Panc1 (cell line): Measurements from ENCODE around the gene POLR1G. TPM values are rescaled to one million over a fixed set of nuclear protein-coding genes. Genes with fewer than 3 reads are reported as not detected.
A peak's percentile ranks its signal among the peaks of the same experiment; 100 is the strongest.

ENCODE experiments used
- ATAC-seq: fragments of 200-7000 bp; cut with Tn5 transposase; 2 replicates; pipeline ENCODE4 v1.9.1; 2020; ENCODE audit warnings: mild to moderate bottlenecking, moderate library complexity
- BruUV-seq: library from RNA; stranded (reverse); fragments of 400-500 nt; replicated peaks from 2 replicates; lab custom pipeline; 2021; lab: Mats Ljungman, UMichigan
- CTCF ChIA-PET: fragments of 300-600 bp; sonication (Branson Sonifier 250); formaldehyde crosslinking; loops from one replicate; lab custom pipeline; 2022; ENCODE audit warnings: antibody characterized with exemption; lab: Charles Lee
- POLR2A ChIA-PET: fragments of 300-600 bp; sonication (Branson Sonifier 250); formaldehyde crosslinking; loops from one replicate; lab custom pipeline; 2022; ENCODE audit warnings: antibody characterized with exemption; lab: Charles Lee
- DNase-seq: peaks from one replicate; pipeline ENCODE4 v3.0.0-alpha.2; 2010; ENCODE audit warnings: low read depth, low spot score
- H3K27ac ChIP-seq: 2 replicates; pipeline ENCODE4 v1.5.1; 2011; ENCODE audit warnings: mild to moderate bottlenecking, low read length, inconsistent platforms
- H3K27me3 ChIP-seq: fragments of 200-500 bp; sonication (Bioruptor generic); 2 replicates; pipeline ENCODE4 v1.6.0; 2014; ENCODE audit warnings: low read length, inconsistent platforms; ENCODE audit not compliant: control insufficient read depth, insufficient read depth
- H3K36me3 ChIP-seq: fragments of 200-500 bp; sonication (Bioruptor generic); 2 replicates; pipeline ENCODE4 v1.5.1; 2014; ENCODE audit warnings: inconsistent platforms, mild to moderate bottlenecking, low read length, moderate library complexity; ENCODE audit not compliant: control insufficient read depth, insufficient read depth
- H3K4me1 ChIP-seq: 2 replicates; pipeline ENCODE4 v1.5.1; 2011; ENCODE audit warnings: inconsistent platforms, mild to moderate bottlenecking, low read length, moderate library complexity; ENCODE audit not compliant: control insufficient read depth, insufficient read depth
- H3K4me3 ChIP-seq, 2 experiments: 2 replicates each; pipeline ENCODE4 v1.5.1; 2011 to 2012; ENCODE audit warnings: low read depth in 2 of 2, low read length in 2 of 2, mild to moderate bottlenecking in 2 of 2, inconsistent platforms in 1 of 2, moderate library complexity in 1 of 2
- H3K9me3 ChIP-seq: fragments of 200-500 bp; sonication (Bioruptor generic); 2 replicates; pipeline ENCODE4 v1.5.1; 2014; ENCODE audit warnings: low read depth, mild to moderate bottlenecking, inconsistent platforms, low read length, moderate library complexity; ENCODE audit not compliant: control insufficient read depth, insufficient read depth
- CTCF ChIP-seq: fragments of 450-650 bp; IDR thresholded peaks from 2 replicates; pipeline ENCODE4 v1.5.1; 2017; ENCODE audit warnings: mild to moderate bottlenecking
- POLR2AphosphoS5 ChIP-seq: IDR thresholded peaks from 2 replicates; pipeline ENCODE4 v1.6.1; 2012; ENCODE audit warnings: mild to moderate bottlenecking, low read depth, low read length, moderate library complexity
- REST ChIP-seq, 2 experiments: IDR thresholded peaks; 2 replicates each; pipeline ENCODE4 v1.6.1; 2011 to 2012; ENCODE audit warnings: low read depth in 2 of 2, control low read depth in 1 of 2, low read length in 1 of 2, mild to moderate bottlenecking in 1 of 2, moderate library complexity in 1 of 2; ENCODE audit not compliant: insufficient read depth in 1 of 2
- SIN3A ChIP-seq: IDR thresholded peaks from 2 replicates; pipeline ENCODE4 v1.6.1; 2012; ENCODE audit warnings: low read depth, mild to moderate bottlenecking, low read length, moderate library complexity, borderline replicate concordance; ENCODE audit not compliant: insufficient read depth
- TCF7L2 ChIP-seq: IDR thresholded peaks from 2 replicates; pipeline ENCODE4 v1.6.1; 2011; ENCODE audit warnings: mild to moderate bottlenecking, low read depth, low read length, inconsistent platforms
- in situ Hi-C: cut with HindIII; loops from 2 replicates; pipeline ENCODE4 v1.10.0; 2016; ENCODE audit warnings: low sequenced_read_pairs, low pct_unique_long_range_greater_than_20kb
- intact Hi-C: fragments of 100-400 bp; cut with micrococcal nuclease; formaldehyde crosslinking; loops from one replicate; pipeline ENCODE4 v1.10.0; 2022; ENCODE audit not compliant: unreplicated experiment
- microRNA-seq: library from miRNA; unstranded; fragments of <30 nt; microRNA quantifications from one replicate; pipeline ENCODE4 v1.1.0, GENCODE V29; 2020; ENCODE audit not compliant: unreplicated experiment
- total RNA-seq: library from RNA; stranded (reverse); gene quantifications from one replicate; pipeline ENCODE4 v1.2.1, GENCODE V29; 2021; ENCODE audit not compliant: unreplicated experiment

The POLR1G gene
- total RNA-seq, 1 experiment from 2014 or later: 27.8 TPM

GRCh38 chr19:45456500-45456815, 50.0 kb downstream of the POLR1G start:
- Histone ChIP-seq H3K9me3 (no peaks in the 10 kb centered on the region), H3K36me3 (no peaks in the 10 kb centered on the region), H3K4me3 (peak overlapping the region in 1 of 2 experiments; percentile 41; a peak in 1 of 4 replicates), H3K27ac (peak overlapping the region; percentile 56), H3K4me1 (peaks cover 11% of the 10 kb centered on the region), H3K27me3 (no peaks in the 10 kb centered on the region)
- TF ChIP-seq SIN3A: no peak
- no peak for TF ChIP-seq REST (IDR thresholded peaks at IDR 0.05; ENCODE audit: insufficient read depth in 1 of 2, low read depth in 2 of 2, low read length in 1 of 2)
- TF ChIP-seq POLR2AphosphoS5: no peak
- no peak for TF ChIP-seq CTCF
- TF ChIP-seq TCF7L2: no peak
- in situ Hi-C loops (no loop called here), intact Hi-C loops (no loop called here)
- BruUV-seq: no TSS peak
- DNase-seq (no peak), ATAC-seq (no peak)
- CTCF ChIA-PET: interaction anchor here (0.6 kb wide), 1 partner anchor 41 kb away, joined by 11 read pairs; no protein-coding TSS in a partner anchor
- POLR2A ChIA-PET: interaction anchor here (0.6 to 1.4 kb wide), 3 partner anchors 10 to 16 kb away, joined by 5 to 18 read pairs (median 7); partner anchors contain the start of gene FOSB

- ChIA-PET CTCF (no interaction called here), POLR2A (no interaction called here)
- no peak overlapping the region for H3K27ac ChIP-seq
- ATAC-seq: no peak
- H3K4me1 ChIP-seq: peaks cover 11% of the 10 kb centered on the region
- DNase-seq: no peak
- TF ChIP-seq CTCF (no peak), POLR2AphosphoS5 (no peak), SIN3A (no peak), TCF7L2 (no peak), REST (IDR thresholded peaks at IDR 0.05; ENCODE audit: insufficient read depth in 1 of 2, low read depth in 2 of 2, low read length in 1 of 2) (no peak)
- no peak overlapping the region for H3K4me3 ChIP-seq
- intact Hi-C loops: no loop called here
- H3K9me3 ChIP-seq: no peaks in the 10 kb centered on the region
- in situ Hi-C loops: no loop called here
- no TSS peak for BruUV-seq
- H3K27me3 ChIP-seq: no peaks in the 10 kb centered on the region
- no peaks in the 10 kb centered on the region for H3K36me3 ChIP-seq
Measured at GRCh38 chr19:45457776-45458175, 51.3 kb downstream of the POLR1G start.

Small RNA genes within 50 kb of the gene (microRNA-seq; reads per million reads assigned to microRNA genes)
- gene MIR6088: not detected

Other genes with a start within 250 kb of the POLR1G start
- gene NKPD1, start 245.7 kb upstream of the POLR1G start, total RNA-seq: 0.05 TPM
- 24.7 TPM for gene TRAPPC6A, start 228.4 kb upstream of the POLR1G start, total RNA-seq
- gene BLOC1S3, start 227.9 kb upstream of the POLR1G start, total RNA-seq: 21.8 TPM
- 0.08 TPM for gene EXOC3L2, start 161.2 kb upstream of the POLR1G start, total RNA-seq
- gene MARK4, start 155.4 kb upstream of the POLR1G start, total RNA-seq: 21.6 TPM
- not detected for gene CKM, start 83.8 kb upstream of the POLR1G start, total RNA-seq
- 0.49 TPM for gene KLC3, start 65.9 kb upstream of the POLR1G start, total RNA-seq
- gene ERCC2, start 36.1 kb upstream of the POLR1G start, total RNA-seq: 32.5 TPM
- 39.1 TPM for gene PPP1R13L, start 1.6 kb upstream of the POLR1G start, total RNA-seq
- 80.3 TPM for gene ERCC1, start 17.3 kb downstream of the POLR1G start, total RNA-seq
- 13.4 TPM for gene FOSB, start 61.4 kb downstream of the POLR1G start, total RNA-seq
- gene RTN2, start 90.4 kb downstream of the POLR1G start, total RNA-seq: 15.6 TPM
- 3.3 TPM for gene PPM1N, start 91.8 kb downstream of the POLR1G start, total RNA-seq
- 101 TPM for gene VASP, start 100.8 kb downstream of the POLR1G start, total RNA-seq
- gene OPA3, start 178.2 kb downstream of the POLR1G start, total RNA-seq: 20.3 TPM
- 0.23 TPM for gene GPR4, start 195.6 kb downstream of the POLR1G start, total RNA-seq
- 32.7 TPM for gene EML2, start 232.8 kb downstream of the POLR1G start, total RNA-seq